ENCODE data around the gene COMMD7. TPM values are rescaled to one million over a fixed set of nuclear protein-coding genes. Genes with fewer than 3 reads are reported as not detected.
A peak's percentile ranks its signal among the peaks of the same experiment; 100 is the strongest.

The COMMD7 gene
- total RNA-seq, 1 donor from 2014 or later = 73.7 TPM

DNA sequence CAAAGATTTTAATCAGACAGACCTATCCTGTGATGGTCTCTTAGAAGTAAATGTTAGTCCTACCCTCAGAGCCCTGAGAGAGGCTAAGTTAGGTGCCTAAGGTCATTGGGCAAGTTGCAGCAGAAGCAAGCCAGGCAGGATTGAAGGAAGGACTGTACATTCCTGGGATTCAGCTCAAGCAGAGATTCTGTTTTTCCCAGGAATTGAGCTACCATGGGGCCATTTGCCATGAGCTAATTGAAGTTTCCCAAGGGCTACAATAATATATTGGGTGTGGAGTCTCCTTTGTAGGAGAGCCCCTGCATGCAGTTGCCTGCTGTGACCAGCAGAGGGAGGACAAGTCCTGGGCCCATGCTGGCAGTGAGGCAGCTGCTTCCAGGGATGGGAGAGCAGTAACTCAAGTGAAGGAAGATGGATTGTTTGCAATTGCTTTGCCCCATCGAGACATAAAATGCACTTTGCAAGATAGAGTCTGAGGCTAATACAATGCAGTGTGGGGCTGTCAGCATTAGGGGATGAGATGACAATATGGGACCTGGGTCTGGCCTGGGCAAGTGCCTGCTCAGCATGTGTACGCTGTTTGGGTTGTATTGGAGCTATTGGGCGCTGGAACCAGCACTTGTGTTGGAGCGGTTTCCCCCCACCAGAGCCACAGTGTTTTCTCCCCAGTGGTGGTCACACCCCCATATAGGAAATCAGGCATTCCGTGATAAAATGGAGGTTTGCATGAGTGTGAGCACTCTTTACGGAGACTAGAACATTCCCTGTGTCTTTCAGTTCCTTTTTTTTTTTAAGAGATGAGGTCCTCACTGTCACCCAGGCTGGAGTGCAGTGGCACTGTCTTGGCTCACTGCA is 46.9 kb upstream of the COMMD7 start:
- Mint-ChIP-seq H3K4me1 (ENCODE audit: unreplicated experiment) (peaks cover 35% of the 10 kb centered on the region), H3K27me3 (ENCODE audit: unreplicated experiment) (peaks cover 1% of the 10 kb centered on the region), H3K36me3 (ENCODE audit: low read depth, unreplicated experiment) (peaks cover 43% of the 10 kb centered on the region), H3K4me3 (ENCODE audit: unreplicated experiment) (no peak overlapping the region), H3K9me3 (ENCODE audit: unreplicated experiment) (no peaks in the 10 kb centered on the region), H3K27ac (ENCODE audit: unreplicated experiment) (no peak overlapping the region)
- DNase-seq (ENCODE audit: low spot score) = peak; percentile 80
- TF ChIP-seq, protein P1, sequence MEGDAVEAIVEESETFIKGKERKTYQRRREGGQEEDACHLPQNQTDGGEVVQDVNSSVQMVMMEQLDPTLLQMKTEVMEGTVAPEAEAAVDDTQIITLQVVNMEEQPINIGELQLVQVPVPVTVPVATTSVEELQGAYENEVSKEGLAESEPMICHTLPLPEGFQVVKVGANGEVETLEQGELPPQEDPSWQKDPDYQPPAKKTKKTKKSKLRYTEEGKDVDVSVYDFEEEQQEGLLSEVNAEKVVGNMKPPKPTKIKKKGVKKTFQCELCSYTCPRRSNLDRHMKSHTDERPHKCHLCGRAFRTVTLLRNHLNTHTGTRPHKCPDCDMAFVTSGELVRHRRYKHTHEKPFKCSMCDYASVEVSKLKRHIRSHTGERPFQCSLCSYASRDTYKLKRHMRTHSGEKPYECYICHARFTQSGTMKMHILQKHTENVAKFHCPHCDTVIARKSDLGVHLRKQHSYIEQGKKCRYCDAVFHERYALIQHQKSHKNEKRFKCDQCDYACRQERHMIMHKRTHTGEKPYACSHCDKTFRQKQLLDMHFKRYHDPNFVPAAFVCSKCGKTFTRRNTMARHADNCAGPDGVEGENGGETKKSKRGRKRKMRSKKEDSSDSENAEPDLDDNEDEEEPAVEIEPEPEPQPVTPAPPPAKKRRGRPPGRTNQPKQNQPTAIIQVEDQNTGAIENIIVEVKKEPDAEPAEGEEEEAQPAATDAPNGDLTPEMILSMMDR (IDR thresholded peaks at IDR 0.05; ENCODE audit: unreplicated experiment) = peak; percentile 99

DNA sequence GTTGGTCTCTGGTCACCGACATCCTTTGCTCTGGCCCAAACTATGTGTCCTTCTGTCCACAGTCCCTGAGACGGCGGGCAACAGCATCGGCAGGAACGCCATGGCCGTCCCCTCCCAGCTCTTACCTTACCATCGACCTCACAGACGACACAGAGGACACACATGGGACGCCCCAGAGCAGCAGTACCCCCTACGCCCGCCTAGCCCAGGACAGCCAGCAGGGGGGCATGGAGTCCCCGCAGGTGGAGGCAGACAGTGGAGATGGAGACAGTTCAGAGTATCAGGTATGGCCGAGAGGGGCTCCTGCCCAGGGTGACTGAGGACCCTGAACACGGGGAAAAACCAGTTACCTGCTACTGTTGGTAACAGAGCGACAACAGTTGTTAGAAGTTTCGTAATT is 43.9 kb upstream of the COMMD7 start:
- Mint-ChIP-seq H3K27me3 (ENCODE audit: unreplicated experiment) (peaks cover 1% of the 10 kb centered on the region), H3K27ac (ENCODE audit: unreplicated experiment) (no peak overlapping the region), H3K4me1 (ENCODE audit: unreplicated experiment) (peaks cover 21% of the 10 kb centered on the region), H3K4me3 (ENCODE audit: unreplicated experiment) (peak overlapping the region; percentile 77), H3K9me3 (ENCODE audit: unreplicated experiment) (no peaks in the 10 kb centered on the region), H3K36me3 (ENCODE audit: low read depth, unreplicated experiment) (peaks cover 46% of the 10 kb centered on the region)
- DNase-seq (ENCODE audit: low spot score) = no peak
- TF ChIP-seq, protein P1 (IDR thresholded peaks at IDR 0.05; ENCODE audit: unreplicated experiment) = no peak

DNA sequence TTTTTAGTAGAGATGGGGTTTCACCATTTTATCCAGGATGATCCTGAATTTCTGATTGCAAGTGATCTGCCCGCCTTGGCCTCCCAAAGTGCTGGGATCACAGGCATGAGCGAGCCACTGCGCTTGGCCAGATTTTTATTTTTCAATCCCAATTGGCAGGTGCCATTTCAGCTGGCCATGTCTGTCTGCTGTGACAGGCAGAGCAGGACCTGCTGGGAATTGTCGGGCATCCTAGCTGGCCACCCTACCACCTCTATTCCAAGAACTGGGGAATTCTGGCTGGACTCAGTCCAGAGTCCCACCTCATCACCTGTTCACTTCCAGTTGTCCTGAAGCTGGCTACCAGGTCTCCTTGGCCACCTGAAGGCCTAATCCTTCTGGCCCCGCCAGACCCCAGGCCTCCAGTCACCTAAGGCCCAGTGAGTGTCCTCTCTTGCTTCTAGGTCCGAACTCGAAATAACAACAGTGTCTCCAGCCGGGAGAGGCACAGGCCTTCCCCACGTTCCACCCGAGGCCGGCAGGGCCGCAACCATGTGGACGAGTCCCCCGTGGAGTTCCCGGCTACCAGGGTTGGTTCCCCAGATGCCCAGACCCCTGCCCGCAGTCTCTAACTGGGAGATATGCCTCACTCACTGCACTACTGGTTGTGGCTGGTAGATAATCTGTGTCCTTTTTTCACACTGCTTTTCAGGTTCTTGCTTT is 42.9 kb upstream of the COMMD7 start:
- H3K4me3 Mint-ChIP-seq (ENCODE audit: unreplicated experiment) = peak overlapping the region; percentile 77
- H3K4me1 Mint-ChIP-seq (ENCODE audit: unreplicated experiment) = peaks cover 28% of the 10 kb centered on the region
- TF ChIP-seq, protein P1 (IDR thresholded peaks at IDR 0.05; ENCODE audit: unreplicated experiment) = no peak
- H3K27ac Mint-ChIP-seq (ENCODE audit: unreplicated experiment) = no peak overlapping the region
- no peak for DNase-seq (ENCODE audit: low spot score)
- H3K36me3 Mint-ChIP-seq (ENCODE audit: low read depth, unreplicated experiment) = peaks cover 45% of the 10 kb centered on the region
- H3K9me3 Mint-ChIP-seq (ENCODE audit: unreplicated experiment) = no peaks in the 10 kb centered on the region
- H3K27me3 Mint-ChIP-seq (ENCODE audit: unreplicated experiment) = peaks cover 2% of the 10 kb centered on the region

DNA sequence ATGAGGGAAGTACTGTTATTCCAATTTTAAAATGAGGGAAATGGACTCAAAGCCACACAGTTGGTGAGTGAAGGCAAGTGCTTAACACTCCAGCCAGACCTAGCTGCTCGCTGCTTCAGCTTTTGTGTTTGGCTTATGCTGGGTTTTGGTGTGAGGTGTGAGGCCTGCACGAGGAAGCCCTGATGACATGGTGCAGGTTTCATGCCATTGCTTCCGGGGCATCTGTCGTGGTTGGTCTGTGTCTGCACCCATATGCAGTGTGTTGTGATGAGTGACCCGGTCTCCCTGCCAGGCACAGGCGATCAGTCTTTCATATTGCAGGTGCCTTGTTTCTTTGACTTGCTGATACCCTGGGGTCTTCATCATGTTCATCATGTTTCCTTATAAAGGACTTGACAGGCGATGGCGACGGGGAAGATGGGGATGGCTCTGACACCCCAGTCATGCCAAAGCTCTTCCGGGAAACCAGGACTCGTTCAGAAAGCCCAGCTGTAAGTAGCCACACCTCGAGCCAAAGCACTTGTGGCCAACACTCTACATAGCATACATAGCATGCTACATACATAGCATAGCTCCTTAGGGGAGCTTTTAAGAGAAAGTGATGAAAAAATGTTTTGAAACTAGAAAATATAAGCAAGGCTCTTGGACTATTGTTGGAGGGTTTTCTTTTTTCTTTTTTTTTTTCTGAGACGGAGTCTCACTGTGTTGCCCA is 41.3 kb upstream of the COMMD7 start:
- TF ChIP-seq, protein P1 (IDR thresholded peaks at IDR 0.05; ENCODE audit: unreplicated experiment) = no peak
- DNase-seq (ENCODE audit: low spot score) = no peak
- H3K36me3 Mint-ChIP-seq (ENCODE audit: low read depth, unreplicated experiment) = peaks cover 45% of the 10 kb centered on the region
- peaks cover 3% of the 10 kb centered on the region for H3K27me3 Mint-ChIP-seq (ENCODE audit: unreplicated experiment)
- no peak overlapping the region for H3K4me3 Mint-ChIP-seq (ENCODE audit: unreplicated experiment)
- no peaks in the 10 kb centered on the region for H3K9me3 Mint-ChIP-seq (ENCODE audit: unreplicated experiment)
- no peak overlapping the region for H3K27ac Mint-ChIP-seq (ENCODE audit: unreplicated experiment)
- H3K4me1 Mint-ChIP-seq (ENCODE audit: unreplicated experiment) = peaks cover 33% of the 10 kb centered on the region
